Stimulated activated CD4-positive, alpha-beta T cell treated with anti-CD3 and anti-CD28 coated beads, Interleukin-4, amount 100 ng/mL, for 1 hour (primary cell): Measurements from ENCODE around the gene USP36.

Experiments used
- DNase-seq: peaks from one replicate; pipeline ENCODE4 v3.0.0-alpha.2; 2020

Gene USP36

DNA sequence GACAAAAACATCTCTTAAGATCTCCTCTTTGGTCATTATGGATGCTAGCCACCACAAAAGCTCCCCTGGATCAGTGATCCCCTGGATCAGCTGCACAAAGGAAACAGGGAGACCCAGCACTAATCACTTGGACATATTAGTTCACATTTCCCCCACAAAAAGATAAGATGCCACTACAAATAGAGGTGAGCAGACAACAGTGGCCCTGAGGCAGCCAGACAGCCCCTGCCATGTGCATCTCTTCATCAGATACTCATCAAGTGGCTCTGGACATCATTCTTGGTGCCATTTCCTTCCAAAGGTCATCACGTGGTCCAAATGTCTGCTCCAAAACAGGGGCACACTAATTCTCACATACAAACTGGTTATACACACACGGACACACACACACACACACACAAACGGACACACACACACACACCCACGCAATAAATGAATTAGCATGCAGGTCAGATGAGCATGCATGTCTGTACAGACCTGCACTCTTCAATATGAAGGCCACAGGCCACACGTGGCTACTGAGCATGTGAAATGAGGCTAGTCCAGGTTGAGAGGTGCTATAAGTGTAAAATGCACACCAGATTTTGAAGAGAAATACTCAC is 4.1 kb downstream of the USP36 start:
- DNase-seq = no peak

DNA sequence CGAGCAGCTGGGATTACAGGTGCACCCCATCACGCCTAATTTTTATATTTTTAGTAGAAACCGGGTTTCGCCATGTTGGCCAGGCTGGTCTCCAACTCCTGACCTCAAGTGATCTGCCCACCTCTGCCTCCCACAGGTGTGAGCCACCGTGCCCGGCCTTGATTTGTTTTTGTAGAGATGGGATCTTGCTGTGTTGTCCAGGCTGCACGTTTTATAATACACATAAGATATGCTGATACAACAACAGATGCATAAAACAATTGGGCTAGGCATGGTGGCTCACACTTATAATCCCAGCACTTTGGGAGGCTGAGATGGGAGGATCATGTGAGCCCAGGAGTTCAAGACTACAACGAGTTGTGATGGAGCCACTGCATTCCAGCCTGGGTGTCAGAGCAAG is 6.0 kb downstream of the USP36 start:
- no peak for DNase-seq

DNA sequence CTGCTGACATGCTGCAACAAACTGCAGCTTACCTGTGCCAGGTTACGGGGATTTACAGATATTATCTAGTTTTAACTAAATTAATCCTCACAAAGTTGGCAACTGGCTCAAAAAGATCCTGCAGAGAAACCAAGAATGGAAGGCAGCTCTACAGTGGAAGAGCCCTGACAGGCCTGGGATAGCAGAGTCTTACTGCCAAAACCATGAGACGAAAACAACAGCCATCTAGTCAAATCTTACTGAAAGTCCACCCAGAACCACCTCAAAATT is 8.1 kb downstream of the USP36 start:
- no peak for DNase-seq

DNA sequence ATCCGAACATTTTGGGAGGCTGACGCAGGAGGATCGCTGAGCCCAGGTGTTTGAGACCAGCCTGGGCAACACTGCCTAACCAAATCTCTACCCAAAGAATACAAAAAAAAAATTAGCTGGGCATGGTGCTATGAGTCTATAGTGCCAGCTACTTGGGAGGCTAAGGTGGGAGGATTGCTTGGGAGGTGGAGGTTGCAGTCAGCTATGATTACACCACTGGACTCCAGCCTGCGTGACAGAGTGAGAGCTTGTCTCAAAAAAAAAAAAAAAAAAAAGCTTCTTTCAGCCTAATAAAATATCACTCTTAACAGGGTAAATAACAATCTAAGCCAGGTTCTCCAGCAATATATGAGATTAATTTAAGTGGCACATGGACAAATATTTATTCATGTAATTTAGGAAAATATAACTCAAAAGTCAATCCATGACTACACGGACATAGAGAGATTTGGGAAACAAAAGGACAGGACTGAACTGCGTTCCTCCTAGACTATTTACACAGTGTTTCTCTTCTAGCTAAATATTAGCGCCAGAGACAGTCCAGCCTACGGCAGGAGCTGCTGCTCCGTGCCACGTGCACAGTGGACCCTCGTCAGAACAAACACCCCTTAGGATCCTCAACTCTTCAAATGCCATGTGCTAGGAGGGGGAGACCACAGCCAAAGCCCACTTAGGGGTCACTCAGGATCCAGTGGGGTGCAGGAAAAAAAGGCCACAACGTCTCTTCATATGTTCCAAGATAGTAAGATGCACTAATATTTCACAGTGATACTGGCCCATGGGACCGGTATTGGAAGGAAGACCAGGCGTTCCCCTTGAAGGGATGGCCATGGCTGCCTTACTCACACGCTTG is 8.7 kb downstream of the USP36 start:
- DNase-seq = no peak

DNA sequence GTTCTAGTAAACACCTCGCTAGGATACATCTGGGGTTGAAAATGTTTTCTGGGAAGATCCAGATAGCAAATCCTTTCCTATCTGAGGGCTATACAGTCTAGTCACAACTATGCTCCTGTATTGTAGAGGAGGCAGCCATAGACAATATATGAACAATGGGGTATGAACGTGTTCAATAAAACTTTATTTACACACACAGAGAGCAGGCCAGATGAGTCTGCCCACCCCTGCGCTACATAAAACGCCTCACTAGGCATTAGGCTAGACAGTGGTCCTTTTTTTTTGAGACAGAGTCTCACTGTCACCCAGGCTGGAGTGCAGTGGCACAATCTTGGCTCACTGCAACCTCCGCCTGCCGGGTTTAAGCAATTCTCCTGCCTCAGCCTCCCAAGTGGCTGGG is 11.1 kb downstream of the USP36 start:
- no peak for DNase-seq

DNA sequence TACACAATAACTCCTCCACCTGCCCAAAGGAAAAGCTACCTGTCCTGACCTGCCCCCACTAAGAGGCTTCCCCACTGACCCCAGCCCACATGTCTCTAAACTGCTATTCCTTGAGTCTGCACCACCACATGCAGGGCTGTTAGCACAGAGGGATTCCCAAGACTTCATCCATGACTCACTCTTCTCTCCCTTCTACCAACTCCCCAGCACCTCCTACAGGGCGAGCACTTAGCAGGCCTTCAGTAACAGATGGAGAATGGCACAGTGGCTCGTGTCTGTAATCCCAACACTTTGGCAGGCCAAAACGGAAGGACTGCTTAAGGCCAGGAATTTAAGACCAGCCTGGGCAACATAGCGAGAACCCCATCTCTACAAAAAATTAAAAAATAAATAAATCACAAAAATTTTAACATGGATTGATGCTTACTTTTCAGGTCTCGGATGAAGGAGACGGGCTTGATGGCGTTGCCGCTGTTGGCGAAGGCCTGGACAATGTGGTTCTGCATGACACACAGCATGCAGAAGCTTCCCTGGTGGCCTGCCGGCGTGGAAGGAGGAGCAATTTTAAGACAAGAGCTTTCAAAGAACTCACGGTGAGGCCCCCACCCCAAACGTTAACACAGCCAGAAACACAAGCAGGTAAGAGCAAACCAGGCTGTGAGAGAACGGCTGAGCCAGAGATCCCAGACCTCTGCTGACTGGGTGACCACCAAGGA is 12.0 kb downstream of the USP36 start:
- no peak for DNase-seq

DNA sequence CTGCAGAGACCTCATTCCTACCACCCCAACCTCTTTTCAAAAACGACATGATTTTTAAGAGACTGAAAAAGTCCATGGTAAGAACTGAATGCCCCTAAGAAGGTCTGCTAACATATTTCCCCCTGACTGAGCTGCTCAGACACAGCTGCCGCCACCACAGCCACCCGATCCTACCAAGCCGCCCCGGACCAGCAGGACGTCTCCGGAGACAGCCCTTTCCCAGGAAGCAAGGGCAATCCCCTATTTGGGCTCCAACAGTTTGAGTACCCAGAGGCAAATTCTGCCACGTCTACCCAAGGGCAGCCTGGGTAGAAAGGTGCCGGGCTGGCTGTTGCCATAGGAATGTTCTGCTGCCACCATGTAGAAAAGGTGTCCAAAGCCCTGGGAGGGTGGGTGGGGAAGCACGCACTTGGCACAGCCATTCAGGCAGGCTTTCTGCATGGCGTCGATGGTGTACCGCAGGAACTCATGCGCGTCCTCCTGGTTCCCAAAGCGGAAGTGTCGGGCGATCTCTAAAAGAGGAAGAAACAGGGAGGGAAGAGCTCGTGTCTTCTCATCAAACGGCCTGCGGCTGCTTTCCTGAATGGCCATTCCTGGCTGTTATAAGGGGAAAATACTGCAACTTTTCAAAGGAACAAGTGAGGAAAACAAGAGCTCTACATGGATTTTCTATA is 13.6 kb downstream of the USP36 start:
- DNase-seq = no peak

DNA sequence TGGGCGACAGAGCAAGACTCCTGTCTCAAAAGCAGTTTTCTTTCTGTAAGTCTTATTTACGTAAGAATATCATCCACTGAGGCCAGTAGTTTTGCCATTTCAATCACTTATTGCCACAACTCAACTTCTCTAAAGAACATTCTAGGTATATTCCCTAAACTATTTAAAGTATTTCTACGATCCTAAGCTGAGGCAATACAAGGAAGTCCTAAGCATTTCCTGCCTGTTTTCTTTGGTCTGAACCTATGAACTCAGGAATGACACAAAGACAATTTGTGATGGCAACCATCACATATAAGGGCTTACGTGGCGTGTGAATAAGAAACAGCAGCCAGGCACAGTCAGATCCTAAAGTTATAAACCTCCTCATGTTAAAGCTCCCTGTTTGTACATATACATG is 14.2 kb downstream of the USP36 start:
- no peak for DNase-seq

DNA sequence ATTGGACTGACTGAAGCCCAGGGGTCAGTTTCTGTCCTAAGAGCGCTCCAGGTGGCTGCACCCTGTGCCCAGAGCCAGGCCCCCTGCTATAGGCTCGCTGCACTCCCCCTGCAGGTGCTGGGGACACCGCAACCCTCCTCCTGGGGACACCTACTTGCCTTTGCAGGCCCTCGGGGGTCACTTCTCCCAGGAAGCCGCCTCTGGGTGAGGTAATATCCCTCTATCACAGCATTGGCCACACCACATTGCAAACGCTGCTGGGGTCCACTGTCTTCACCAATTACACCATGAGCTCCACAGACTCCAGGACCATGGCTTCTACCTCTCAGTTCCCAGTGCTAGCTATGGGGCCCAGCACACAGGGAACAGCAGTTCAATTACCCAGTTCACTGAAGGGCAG is 14.9 kb downstream of the USP36 start:
- DNase-seq = no peak

DNA sequence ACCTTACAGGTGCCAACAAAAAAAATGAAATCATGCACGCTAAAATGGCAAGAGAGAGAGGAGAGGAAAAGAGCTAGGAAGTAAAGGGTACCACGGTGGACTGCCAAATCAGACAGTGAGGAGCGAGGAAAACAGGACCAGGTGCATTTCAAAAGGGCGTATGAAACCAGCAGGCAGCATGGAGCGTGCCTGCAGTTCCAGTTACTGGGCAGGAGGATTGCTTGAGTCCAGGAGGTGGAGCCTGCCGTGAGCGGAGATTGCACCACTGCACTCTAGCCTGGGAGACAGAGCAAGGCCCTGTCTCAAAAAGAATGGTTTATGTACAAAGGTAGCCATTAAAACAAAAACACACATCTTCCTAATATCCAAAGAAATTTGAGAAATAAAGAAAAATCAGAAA is 16.4 kb downstream of the USP36 start:
- DNase-seq = no peak

DNA sequence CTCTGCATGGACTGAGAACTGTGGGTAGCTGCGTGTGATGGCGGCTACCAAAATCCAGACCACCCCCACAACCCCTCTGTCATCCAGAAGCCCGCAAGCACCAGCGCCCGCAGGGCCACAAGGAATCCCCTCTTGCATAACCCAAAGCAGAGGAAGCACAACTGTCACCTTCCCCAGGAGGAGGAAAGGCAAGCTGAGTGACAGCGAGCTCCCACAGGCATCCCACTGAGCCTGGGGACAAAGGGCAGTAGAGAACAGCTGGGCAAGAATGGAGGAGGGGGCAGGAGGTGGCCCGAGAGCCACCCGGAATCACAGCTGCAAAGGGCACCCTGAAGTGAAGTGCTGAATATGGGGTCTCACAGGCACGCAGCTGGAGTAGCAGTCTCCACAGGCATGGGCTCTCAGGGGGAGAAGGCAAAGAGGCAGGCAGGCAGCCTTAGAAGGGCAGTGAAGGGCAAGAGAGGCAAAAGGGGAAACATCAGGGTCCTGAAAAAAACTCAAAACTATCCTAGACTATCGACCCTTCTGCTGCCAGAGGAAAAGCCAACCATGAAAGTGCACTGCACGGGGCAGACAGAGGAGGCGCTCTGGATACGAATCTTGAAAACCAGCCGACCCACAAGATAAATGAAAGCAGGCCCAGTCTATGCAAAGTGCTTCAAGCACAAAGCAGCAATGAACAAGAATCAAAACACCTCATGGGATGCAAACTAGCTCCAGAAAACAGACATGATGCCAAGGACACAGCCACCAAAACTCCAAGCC is 17.1 kb downstream of the USP36 start:
- DNase-seq = no peak

DNA sequence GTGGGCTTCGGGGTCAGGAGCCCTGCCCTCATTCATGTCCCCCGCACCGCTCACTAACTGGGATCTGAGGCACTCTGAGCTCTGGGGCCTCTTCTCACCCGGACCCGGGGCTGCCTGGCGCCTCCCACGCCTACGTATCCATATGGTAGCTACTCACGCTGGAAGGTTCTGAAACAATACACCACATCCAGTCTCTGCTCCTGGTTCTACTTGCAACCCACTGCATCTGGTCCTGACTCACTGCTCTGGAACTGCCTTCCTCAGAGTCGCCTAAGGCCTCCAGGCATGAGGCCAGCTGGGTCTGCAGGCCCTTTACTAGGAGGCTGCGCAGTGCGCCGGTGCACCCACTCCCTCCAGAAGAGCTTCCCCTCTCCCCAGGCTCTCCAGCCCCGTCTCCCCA is 18.1 kb downstream of the USP36 start:
- DNase-seq = no peak

DNA sequence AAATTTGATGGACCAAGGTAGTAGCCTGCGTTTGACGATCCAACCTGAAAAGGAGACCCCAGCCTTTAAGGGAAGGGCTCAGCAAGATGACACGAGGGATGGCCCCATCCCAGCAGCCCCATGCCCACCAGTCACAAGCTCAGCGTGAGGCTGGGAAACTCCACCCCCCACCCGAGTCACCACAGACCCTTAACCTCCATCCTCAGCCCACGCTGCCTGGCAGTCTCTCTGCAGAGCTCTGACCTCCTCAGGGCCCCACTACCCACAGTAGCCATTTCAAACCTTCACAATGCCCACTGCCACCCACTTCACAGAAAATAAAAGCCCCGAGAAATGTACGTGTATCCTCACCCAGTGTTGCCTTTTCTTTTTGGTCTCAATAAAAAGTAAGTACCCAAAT is 18.7 kb downstream of the USP36 start:
- DNase-seq = no peak

DNA sequence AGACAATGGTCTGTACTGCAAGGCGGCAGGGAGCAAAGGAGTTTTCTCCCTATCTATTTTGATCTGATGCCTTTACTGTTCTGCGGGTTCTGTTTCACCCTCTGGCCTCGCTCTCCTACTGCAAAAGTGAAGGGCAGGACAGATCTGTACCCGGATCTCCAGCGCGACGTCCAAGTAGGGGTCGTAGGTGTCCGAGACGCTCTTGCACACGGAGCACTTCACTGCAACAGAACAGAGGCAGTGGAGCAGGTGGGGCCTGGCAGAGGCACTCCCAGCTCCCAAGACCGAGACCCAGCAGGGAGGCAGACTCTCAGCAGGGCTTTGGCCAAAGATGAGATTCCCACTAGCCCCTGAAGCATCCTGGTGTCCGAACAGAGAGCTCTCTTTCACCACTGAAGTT is 19.8 kb downstream of the USP36 start:
- no peak for DNase-seq

DNA sequence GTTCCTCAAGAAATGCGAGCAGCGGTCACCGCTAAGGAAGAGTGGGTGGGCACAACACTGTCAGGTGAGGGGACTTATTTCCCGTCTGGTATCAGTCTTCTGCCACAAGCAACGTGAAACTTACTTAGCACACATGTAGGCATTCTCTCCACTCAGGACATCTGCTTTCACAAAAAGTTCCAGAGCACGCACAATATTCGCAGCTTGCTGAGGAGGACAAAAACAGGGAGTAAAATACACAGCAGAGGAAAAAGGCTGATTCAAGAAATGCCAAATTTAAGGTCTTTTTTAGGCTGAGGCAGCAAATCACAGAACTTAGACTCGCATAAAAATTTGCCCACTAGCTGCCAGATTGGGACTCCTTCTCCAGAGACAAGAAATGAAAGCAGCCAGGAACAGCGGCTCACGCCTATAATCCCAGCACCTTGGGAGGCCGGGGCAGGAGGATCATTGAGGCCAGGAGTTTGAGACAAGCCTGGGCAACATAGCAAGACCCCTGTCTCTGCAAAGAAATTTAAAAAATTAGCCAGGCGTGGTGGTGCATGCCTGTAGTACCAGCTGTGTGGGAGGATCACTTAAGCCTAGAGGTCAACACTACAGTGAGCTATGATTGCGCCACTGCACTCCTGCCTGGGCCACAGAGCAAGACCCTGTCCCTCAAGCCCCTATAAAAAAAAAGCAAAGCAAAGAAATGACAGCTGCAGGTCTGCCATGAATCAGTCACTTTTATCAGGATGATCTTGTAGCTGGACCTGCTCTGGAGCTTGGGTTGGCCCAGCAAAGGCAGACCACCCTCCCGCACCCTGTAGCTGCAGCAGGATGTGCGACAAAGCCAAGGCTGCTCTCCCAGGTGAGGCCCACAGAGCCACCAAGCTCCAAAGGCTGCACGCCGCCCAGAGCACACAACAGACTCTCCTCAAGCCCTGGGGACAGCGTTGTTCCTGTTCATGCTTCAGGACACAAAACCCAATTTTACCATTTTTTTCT is 20.5 kb downstream of the USP36 start:
- no peak for DNase-seq

DNA sequence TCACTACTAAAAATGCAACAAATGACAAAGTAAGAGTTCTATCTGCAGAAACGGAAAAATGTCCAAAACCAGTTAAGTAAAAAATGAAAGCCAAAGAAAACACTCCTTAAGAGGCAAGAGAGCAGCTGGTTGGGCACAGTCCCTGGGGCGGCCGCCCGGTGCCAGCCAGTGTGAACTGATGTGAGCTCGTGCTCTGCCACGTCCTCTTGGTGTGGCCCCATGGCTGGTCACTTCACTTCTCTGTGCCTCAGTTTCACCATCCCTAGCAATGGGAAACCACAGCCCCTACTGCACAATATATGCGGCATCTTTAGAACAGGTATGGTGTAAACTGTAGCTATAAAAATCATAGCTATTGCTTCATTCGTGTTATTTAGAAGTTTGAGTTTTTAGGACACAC is 21.2 kb downstream of the USP36 start:
- no peak for DNase-seq

DNA sequence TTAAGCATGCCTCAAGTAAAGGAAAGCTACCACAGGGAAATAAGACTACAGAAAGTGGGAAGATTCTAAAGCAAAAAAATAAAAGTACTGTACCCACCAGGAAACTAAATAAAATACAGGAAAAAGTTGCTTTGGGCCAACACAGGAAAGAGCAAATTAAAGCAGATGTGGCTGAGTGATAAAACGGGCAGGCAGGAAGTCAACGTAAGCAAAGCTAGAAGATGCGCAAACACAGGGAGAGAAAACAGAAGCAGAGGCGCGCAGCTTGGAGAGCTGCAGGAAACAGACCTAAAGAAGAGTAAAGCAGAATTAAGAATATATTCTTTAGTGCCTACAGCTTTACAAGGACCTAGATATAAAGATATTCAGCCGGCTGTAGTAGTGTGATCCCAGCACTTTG is 21.7 kb downstream of the USP36 start:
- DNase-seq = no peak

DNA sequence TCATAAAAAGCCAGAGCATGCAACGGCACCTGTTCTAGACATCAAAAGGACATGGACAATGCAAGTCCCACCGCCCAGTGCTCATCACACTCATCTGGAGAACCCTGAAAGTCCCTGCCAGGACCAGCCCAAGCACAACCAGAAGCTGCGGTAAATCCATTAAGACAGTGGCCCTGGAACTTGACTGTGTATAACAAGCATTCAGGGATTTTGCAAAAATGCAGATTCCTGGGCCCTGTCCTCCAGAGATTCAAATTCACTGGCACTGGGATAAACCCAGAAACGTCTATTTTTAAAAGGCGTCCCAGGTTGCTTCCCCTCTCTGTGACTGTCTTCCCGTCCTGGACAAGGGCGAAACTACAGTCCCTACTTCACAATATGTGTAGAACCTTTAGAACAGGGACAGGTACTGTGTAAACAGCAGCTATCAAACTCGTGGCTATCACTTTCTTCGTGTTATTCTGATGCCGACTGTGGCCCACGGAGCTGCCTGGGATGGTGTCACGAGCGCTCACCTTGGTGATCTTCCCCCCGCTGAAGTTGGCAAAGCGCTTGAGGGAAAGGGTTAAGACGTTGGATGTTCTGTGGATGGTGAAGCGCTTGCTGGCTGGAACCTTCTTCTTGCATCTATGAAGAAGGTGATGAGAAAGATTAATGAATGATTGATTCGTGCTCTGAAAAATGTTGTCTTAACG is 22.3 kb downstream of the USP36 start:
- DNase-seq = no peak

DNA sequence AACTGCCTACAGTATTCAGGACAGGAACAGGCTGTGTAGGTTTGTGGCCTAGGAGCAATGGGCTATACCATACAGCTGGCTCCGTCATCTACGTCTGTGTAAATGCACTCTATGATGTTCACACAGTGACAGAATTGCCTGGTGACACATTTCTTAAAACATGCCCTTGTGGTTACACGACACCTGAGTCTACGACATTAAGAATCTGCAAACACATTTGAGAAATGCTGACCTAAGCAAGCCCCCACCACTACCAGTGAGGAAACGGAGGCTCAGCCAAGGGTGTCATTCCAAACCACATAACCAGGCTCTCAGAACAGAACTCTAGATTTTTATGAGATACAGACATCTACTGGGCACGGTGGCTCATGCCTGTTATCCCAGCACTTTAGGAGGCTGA is 23.5 kb downstream of the USP36 start:
- no peak for DNase-seq

DNA sequence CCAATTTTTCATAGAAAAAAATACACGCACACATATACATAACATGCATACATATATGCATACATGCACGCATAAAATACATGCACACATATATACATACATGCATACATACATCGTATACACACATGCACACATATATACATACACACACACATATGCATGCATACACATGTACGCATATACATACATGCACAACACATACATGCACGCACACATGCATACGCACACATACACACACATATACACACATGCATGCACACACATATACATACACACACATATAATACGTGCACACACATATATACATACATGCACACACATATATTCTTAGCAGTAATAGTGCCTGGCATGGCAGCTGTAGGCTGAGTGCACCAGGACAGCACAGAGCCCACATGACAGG is 24.9 kb downstream of the USP36 start:
- no peak for DNase-seq

DNA sequence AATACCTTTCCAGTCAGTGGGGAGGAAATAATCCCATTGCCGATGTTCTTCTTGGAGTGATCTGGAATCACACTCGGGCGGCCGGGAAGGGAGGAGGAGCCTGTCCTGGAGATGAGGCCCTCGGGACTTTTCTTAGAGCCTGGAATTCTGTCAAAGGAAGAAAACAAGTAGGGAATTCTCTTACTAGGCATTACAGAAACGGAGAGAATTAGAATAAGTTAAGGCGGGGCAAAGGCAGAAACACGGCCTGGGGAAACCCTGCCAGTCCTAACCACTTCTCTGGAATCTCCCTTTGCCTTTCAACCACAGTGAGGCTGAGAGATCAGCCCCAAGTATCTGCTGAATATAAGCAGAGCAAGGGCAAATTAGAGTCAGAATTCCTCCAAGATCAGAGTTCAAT is 27.8 kb downstream of the USP36 start:
- no peak for DNase-seq
